ENCODE measurements around the gene COL2A1.
A peak's percentile ranks its signal among the peaks of the same experiment; 100 is the strongest.

The COL2A1 gene

GRCh38 chr12:48007206-48007605 is 2.9 kb upstream of the COL2A1 start:
- Histone ChIP-seq H3K36me3 (ENCODE audit: insufficient read depth, low read depth, low read length) (no peaks in the 10 kb centered on the region), H3K4me3 (ENCODE audit: low read length) (no peak overlapping the region), H3K9me3 (ENCODE audit: insufficient read depth, low read depth, low read length) (no peaks in the 10 kb centered on the region), H3K27ac (ENCODE audit: low read length) (no peak overlapping the region), H3K4me1 (ENCODE audit: insufficient read depth, low read length) (peaks cover 19% of the 10 kb centered on the region; the same call in 1 of the 2 replicates), H3K27me3 (ENCODE audit: insufficient read depth, low read length) (peaks cover 100% of the 10 kb centered on the region), H3K9ac (ENCODE audit: low read depth, low read length) (no peak overlapping the region)

GRCh38 chr12:48005750-48006021 is 1.4 kb upstream of the COL2A1 start:
- Histone ChIP-seq H3K9me3 (ENCODE audit: insufficient read depth, low read depth, low read length) (no peaks in the 10 kb centered on the region), H3K36me3 (ENCODE audit: insufficient read depth, low read depth, low read length) (no peaks in the 10 kb centered on the region), H3K27ac (ENCODE audit: low read length) (no peak overlapping the region), H3K4me3 (ENCODE audit: low read length) (peak overlapping the region; percentile 69; the same call in 1 of the 2 replicates), H3K4me1 (ENCODE audit: insufficient read depth, low read length) (peaks cover 19% of the 10 kb centered on the region; the same call in 1 of the 2 replicates), H3K9ac (ENCODE audit: low read depth, low read length) (no peak overlapping the region), H3K27me3 (ENCODE audit: insufficient read depth, low read length) (peaks cover 100% of the 10 kb centered on the region)

DNA sequence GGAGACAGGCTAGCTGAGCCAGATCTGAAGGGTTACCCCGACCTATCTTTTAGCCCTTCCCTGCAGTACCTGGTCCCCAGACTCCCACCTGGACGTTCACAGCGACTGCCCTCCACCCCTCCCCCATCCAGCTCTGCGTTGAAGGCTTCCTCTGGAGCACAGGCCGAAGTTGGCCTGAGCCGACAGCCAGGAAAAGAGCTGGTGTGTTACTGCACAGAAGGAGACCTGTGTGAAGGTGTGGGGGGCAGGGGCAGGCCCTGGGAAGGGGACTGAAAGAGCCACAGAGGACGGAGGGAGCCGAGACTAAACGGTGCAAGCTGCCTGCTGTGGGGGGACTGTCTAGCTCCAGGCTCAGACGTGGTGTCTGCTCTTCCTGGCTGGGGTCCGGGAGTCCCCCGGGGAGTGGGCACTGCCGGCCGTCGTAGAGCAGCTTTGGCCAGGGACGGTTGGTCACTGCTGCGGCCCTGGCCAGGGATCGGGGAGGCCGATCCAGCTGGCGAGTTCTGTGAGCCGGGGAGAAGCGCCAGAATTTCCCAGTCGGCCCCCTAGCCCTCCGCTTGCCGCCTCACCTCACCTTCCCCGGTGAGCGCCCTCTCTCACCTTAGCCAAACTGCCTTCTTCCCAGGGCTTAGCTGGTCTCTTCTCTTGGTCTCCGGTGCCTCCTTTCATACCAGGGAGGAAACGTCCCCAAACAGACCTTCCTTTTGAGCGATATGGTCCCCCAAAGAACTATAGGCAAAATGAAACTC is 899 bp upstream of the COL2A1 start:
- Histone ChIP-seq H3K4me3 (ENCODE audit: low read length) (peak overlapping the region; percentile 69), H3K36me3 (ENCODE audit: insufficient read depth, low read depth, low read length) (no peaks in the 10 kb centered on the region), H3K27ac (ENCODE audit: low read length) (no peak overlapping the region), H3K9me3 (ENCODE audit: insufficient read depth, low read depth, low read length) (no peaks in the 10 kb centered on the region), H3K27me3 (ENCODE audit: insufficient read depth, low read length) (peaks cover 100% of the 10 kb centered on the region), H3K9ac (ENCODE audit: low read depth, low read length) (peak overlapping the region; percentile 54; the same call in 1 of the 2 replicates), H3K4me1 (ENCODE audit: insufficient read depth, low read length) (peaks cover 19% of the 10 kb centered on the region; the same call in 1 of the 2 replicates)

- H3K9ac ChIP-seq (ENCODE audit: low read depth, low read length) = peak overlapping the region; percentile 19; the same call in 1 of the 2 replicates
- H3K27ac ChIP-seq (ENCODE audit: low read length) = no peak overlapping the region
- H3K4me3 ChIP-seq (ENCODE audit: low read length) = peak overlapping the region; percentile 69
- H3K4me1 ChIP-seq (ENCODE audit: insufficient read depth, low read length) = peaks cover 19% of the 10 kb centered on the region; the same call in 1 of the 2 replicates
- no peaks in the 10 kb centered on the region for H3K36me3 ChIP-seq (ENCODE audit: insufficient read depth, low read depth, low read length)
- no peaks in the 10 kb centered on the region for H3K9me3 ChIP-seq (ENCODE audit: insufficient read depth, low read depth, low read length)
- H3K27me3 ChIP-seq (ENCODE audit: insufficient read depth, low read length) = peaks cover 100% of the 10 kb centered on the region
Measured at GRCh38 chr12:48003226-48004052, 837 bp downstream of the COL2A1 start.

DNA sequence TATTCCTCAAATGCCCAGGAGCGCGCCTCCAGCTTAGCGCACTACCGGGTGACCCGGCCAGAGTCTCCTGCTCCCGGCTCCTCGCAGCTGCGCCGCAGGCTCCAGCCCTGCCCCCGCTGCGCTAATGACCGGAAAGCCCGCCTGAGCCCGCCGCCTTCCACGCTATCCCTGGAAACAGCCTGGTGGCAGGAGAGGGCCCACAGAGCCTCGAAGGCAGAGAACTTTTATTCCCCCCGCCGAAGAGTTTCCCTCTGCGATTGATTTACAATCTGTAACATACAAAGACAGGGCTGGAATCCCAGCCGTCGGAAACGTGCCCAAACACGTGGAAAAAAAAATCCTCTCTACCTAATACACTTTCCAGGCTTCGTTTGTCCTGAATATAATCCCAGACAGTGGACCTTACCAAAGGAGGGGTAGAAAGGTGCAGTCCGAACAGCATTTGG is 1.5 kb downstream of the COL2A1 start:
- H3K4me3 ChIP-seq (ENCODE audit: low read length) = peak overlapping the region; percentile 69
- H3K27ac ChIP-seq (ENCODE audit: low read length) = no peak overlapping the region
- H3K9ac ChIP-seq (ENCODE audit: low read depth, low read length) = peak overlapping the region; percentile 5; the same call in 1 of the 2 replicates
- peaks cover 19% of the 10 kb centered on the region; the same call in 1 of the 2 replicates for H3K4me1 ChIP-seq (ENCODE audit: insufficient read depth, low read length)
- no peaks in the 10 kb centered on the region for H3K9me3 ChIP-seq (ENCODE audit: insufficient read depth, low read depth, low read length)
- no peaks in the 10 kb centered on the region for H3K36me3 ChIP-seq (ENCODE audit: insufficient read depth, low read depth, low read length)
- peaks cover 100% of the 10 kb centered on the region for H3K27me3 ChIP-seq (ENCODE audit: insufficient read depth, low read length)

GRCh38 chr12:48002414-48002730 is 1.9 kb downstream of the COL2A1 start:
- Histone ChIP-seq H3K36me3 (ENCODE audit: insufficient read depth, low read depth, low read length) (no peaks in the 10 kb centered on the region), H3K9me3 (ENCODE audit: insufficient read depth, low read depth, low read length) (no peaks in the 10 kb centered on the region), H3K27ac (ENCODE audit: low read length) (no peak overlapping the region), H3K4me1 (ENCODE audit: insufficient read depth, low read length) (peaks cover 19% of the 10 kb centered on the region; the same call in 1 of the 2 replicates), H3K27me3 (ENCODE audit: insufficient read depth, low read length) (peaks cover 100% of the 10 kb centered on the region), H3K4me3 (ENCODE audit: low read length) (peak overlapping the region; percentile 69), H3K9ac (ENCODE audit: low read depth, low read length) (no peak overlapping the region)

DNA sequence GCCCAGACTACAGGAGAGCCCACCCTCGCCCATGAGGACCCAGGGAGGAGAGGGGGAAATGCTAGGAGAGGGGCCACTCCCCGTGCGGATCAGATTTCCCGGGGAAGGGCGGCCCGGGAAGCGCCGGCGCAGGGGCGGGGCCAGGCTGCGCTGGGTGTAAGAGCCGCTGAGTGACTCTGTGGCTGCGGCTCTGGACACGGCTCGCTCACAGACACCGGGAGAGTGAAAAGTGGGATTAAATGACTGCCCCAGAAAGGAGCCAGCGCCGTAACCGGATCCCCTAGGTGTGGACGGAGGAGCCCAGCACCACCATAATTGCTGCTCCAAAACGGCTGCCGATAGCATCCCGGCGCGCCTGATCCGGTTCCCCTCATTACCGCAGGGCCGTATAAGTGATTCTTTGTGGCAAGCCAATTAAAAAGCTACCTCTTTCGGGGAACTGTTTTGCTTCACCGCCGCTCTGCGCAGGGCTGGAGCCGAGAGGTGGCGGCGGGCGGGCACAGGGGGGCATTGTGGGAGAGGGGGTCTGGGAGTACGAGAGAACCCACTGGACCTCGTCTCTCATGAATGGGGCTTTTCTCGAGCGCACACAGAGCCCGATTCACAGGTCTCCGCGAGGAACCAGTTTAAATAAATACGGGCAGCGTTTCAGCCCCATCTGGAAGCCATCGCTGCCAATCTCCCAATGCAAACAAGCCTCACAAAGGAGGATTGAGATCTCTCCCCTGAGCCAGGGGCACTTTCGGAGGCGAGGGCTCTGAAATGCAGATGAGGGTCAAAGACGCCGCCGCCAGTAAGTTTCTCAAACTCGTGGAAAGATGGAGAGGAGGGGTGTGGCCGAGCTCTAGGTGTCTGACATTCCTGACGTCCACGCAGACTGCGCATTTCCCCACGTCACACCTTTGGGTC is 2.5 kb downstream of the COL2A1 start:
- Histone ChIP-seq H3K9ac (ENCODE audit: low read depth, low read length) (peak overlapping the region; percentile 28; the same call in 1 of the 2 replicates), H3K27ac (ENCODE audit: low read length) (no peak overlapping the region), H3K27me3 (ENCODE audit: insufficient read depth, low read length) (peaks cover 100% of the 10 kb centered on the region), H3K4me3 (ENCODE audit: low read length) (peak overlapping the region; percentile 69), H3K9me3 (ENCODE audit: insufficient read depth, low read depth, low read length) (no peaks in the 10 kb centered on the region), H3K4me1 (ENCODE audit: insufficient read depth, low read length) (peaks cover 19% of the 10 kb centered on the region; the same call in 1 of the 2 replicates), H3K36me3 (ENCODE audit: insufficient read depth, low read depth, low read length) (no peaks in the 10 kb centered on the region)

- peaks cover 100% of the 10 kb centered on the region for H3K27me3 ChIP-seq (ENCODE audit: insufficient read depth, low read length)
- H3K27ac ChIP-seq (ENCODE audit: low read length) = no peak overlapping the region
- peak overlapping the region; percentile 28; the same call in 1 of the 2 replicates for H3K9ac ChIP-seq (ENCODE audit: low read depth, low read length)
- no peaks in the 10 kb centered on the region for H3K9me3 ChIP-seq (ENCODE audit: insufficient read depth, low read depth, low read length)
- H3K4me3 ChIP-seq (ENCODE audit: low read length) = peak overlapping the region; percentile 69
- H3K4me1 ChIP-seq (ENCODE audit: insufficient read depth, low read length) = peaks cover 19% of the 10 kb centered on the region; the same call in 1 of the 2 replicates
- no peaks in the 10 kb centered on the region for H3K36me3 ChIP-seq (ENCODE audit: insufficient read depth, low read depth, low read length)
Measured at GRCh38 chr12:48000878-48001504, 3.3 kb downstream of the COL2A1 start.

- Histone ChIP-seq H3K27me3 (ENCODE audit: insufficient read depth, low read length) (peaks cover 100% of the 10 kb centered on the region), H3K27ac (ENCODE audit: low read length) (no peak overlapping the region), H3K9me3 (ENCODE audit: insufficient read depth, low read depth, low read length) (no peaks in the 10 kb centered on the region), H3K9ac (ENCODE audit: low read depth, low read length) (no peak overlapping the region), H3K4me1 (ENCODE audit: insufficient read depth, low read length) (peaks cover 9% of the 10 kb centered on the region; the same call in 1 of the 2 replicates), H3K36me3 (ENCODE audit: insufficient read depth, low read depth, low read length) (no peaks in the 10 kb centered on the region), H3K4me3 (ENCODE audit: low read length) (no peak overlapping the region)
Measured at GRCh38 chr12:47999816-48000215, 4.5 kb downstream of the COL2A1 start.

DNA sequence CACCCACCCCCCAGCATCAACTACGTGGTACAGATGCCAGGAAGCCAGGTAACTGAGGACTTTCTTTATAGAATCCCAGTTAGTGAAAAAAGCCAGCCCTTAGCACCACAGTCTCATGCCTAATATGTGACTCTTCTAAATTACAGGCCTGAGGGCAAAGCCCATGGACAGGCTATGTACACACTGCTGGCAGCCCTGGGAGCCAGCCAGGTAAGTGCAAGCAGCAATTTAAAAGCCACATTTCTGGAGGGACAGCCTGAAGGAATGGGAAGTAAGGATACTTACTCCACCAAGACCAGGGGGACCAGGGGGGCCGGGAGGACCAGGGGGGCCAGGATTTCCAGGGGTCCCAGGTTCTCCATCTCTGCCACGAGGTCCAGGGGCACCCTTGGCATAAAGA is 7.0 kb downstream of the COL2A1 start:
- H3K27ac ChIP-seq (ENCODE audit: low read length) = no peak overlapping the region
- no peaks in the 10 kb centered on the region for H3K9me3 ChIP-seq (ENCODE audit: insufficient read depth, low read depth, low read length)
- H3K36me3 ChIP-seq (ENCODE audit: insufficient read depth, low read depth, low read length) = no peaks in the 10 kb centered on the region
- H3K27me3 ChIP-seq (ENCODE audit: insufficient read depth, low read length) = peaks cover 100% of the 10 kb centered on the region
- no peak overlapping the region for H3K4me3 ChIP-seq (ENCODE audit: low read length)
- no peak overlapping the region for H3K9ac ChIP-seq (ENCODE audit: low read depth, low read length)
- no peaks in the 10 kb centered on the region for H3K4me1 ChIP-seq (ENCODE audit: insufficient read depth, low read length)

DNA sequence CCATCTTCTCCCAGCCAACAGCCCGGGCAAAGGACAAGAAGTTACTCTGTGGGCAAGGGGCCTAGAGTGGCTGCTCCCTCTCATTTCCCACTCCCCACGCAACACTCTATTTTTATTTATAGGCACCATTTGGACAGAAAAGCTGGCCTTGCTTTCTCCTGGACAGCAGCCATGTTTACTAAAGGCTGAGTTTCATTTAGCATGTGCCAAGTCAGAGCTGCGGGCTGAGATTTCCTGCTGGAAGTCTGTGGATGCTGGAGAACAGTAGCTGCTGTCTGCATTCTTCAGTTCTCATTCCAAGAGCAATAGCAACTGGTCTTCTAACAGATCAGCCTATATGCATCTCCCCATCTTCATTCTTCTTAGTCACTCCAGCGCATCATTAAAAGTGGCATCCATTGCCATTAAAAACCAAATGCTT is 8.3 kb downstream of the COL2A1 start:
- Histone ChIP-seq H3K36me3 (ENCODE audit: insufficient read depth, low read depth, low read length) (no peaks in the 10 kb centered on the region), H3K4me1 (ENCODE audit: insufficient read depth, low read length) (no peaks in the 10 kb centered on the region), H3K27me3 (ENCODE audit: insufficient read depth, low read length) (peaks cover 100% of the 10 kb centered on the region)

More for the DNA sequence above, 8.3 kb downstream of the COL2A1 start:
- H3K9me3 ChIP-seq (ENCODE audit: insufficient read depth, low read depth, low read length) = no peaks in the 10 kb centered on the region
- no peak overlapping the region for H3K9ac ChIP-seq (ENCODE audit: low read depth, low read length)
- H3K27ac ChIP-seq (ENCODE audit: low read length) = no peak overlapping the region
- no peak overlapping the region for H3K4me3 ChIP-seq (ENCODE audit: low read length)
